HepG2 (cell line): ENCODE measurements around the gene AMOT. TPM values are rescaled to one million over a fixed set of nuclear protein-coding genes. Genes with fewer than 3 reads are reported as not detected.

Experiments
- ATAC-seq: fragments of 200-7000 bp; cut with Tn5 transposase; 3 replicates; pipeline ENCODE4 v1.9.1; 2020; ENCODE audit warnings: mild to moderate bottlenecking, moderate library complexity
- BruUV-seq: library from RNA; stranded (reverse); fragments of 400-500 nt; replicated peaks from 2 replicates; lab custom pipeline; 2021; lab: Mats Ljungman, UMichigan
- CTCF ChIA-PET: fragments of 300-600 bp; formaldehyde crosslinking; extraction: SDS; loops from one replicate; lab custom pipeline; 2021; ENCODE audit warnings: low total read pairs, inconsistent platforms, low intra/inter-chr PET ratio; lab: Yijun Ruan, JAX
- POLR2A ChIA-PET: fragments of 350-600 bp; sonication (Branson Sonifier 250); formaldehyde crosslinking; loops from one replicate; lab custom pipeline; 2020; ENCODE audit warnings: antibody characterized with exemption, inconsistent platforms; lab: Yijun Ruan, JAX
- DNase-seq: peaks from one replicate; pipeline ENCODE4 v3.0.0-alpha.2; 2015; ENCODE audit warnings: low spot score
- FAIRE-seq: peaks from 3 replicates; lab custom pipeline; 2011; peaks lifted over from hg19 to GRCh38; lab: Jason Lieb, UNC
- H2AFZ ChIP-seq: one replicate; pipeline ENCODE4 v1.6.1; 2011; ENCODE audit warnings: low read length, inconsistent platforms
- H3K27ac ChIP-seq: fragments of 300-600 bp; 3 replicates; pipeline ENCODE4 v1.8.0; 2011; ENCODE audit warnings: mixed run types, mild to moderate bottlenecking, mixed read lengths, low read length, inconsistent platforms; ENCODE audit not compliant: insufficient read depth; ENCODE audit errors: extremely low read length
- H3K27me3 ChIP-seq, 2 experiments: fragments of 200-600 bp in 1 of 2; 2 replicates in 1 of 2; 3 replicates in 1 of 2; pipeline versions ENCODE4 v1.6.0 to v1.8.0; 2011; ENCODE audit warnings: low read length in 2 of 2, mild to moderate bottlenecking in 2 of 2, moderate library complexity in 2 of 2, inconsistent platforms in 1 of 2; ENCODE audit not compliant: insufficient read depth in 2 of 2, control insufficient read depth in 1 of 2
- H3K36me3 ChIP-seq, 2 experiments: fragments of 200-600 bp in 1 of 2; replicated peaks in 1 of 2; 2 replicates in 1 of 2; 3 replicates in 1 of 2; pipeline versions ENCODE4 v1.5.1 to v1.8.0; 2011; ENCODE audit warnings: low read length in 2 of 2, inconsistent platforms in 1 of 2; ENCODE audit not compliant: insufficient read depth in 2 of 2, control insufficient read depth in 1 of 2
- H3K4me1 ChIP-seq: 2 replicates; pipeline ENCODE4 v1.5.1; 2012; ENCODE audit warnings: low read length, inconsistent platforms; ENCODE audit not compliant: insufficient read depth
- H3K4me2 ChIP-seq: 2 replicates; pipeline ENCODE4 v1.6.0; 2011; ENCODE audit warnings: low read depth, low read length, inconsistent platforms
- H3K4me3 ChIP-seq, 3 experiments: fragments of 200-600 bp in 1 of 3; sonication (generic), shearing (Covaris generic) in 1 of 3; replicated peaks in 1 of 3; 2 replicates each; pipeline ENCODE4 v1.5.1; 2011 to 2016; ENCODE audit warnings: low read length in 3 of 3, inconsistent platforms in 2 of 3, low read depth in 2 of 3, mild to moderate bottlenecking in 2 of 3, control low read depth in 1 of 3, mixed read lengths in 1 of 3; ENCODE audit not compliant: insufficient read depth in 1 of 3
- H3K79me2 ChIP-seq: one replicate; pipeline ENCODE4 v1.6.1; 2011; ENCODE audit warnings: low read length, inconsistent platforms; ENCODE audit not compliant: insufficient read depth
- H3K9ac ChIP-seq: 2 replicates; pipeline ENCODE4 v1.6.0; 2011; ENCODE audit warnings: mild to moderate bottlenecking, low read depth, low read length, inconsistent platforms; ENCODE audit not compliant: insufficient read depth
- H3K9me3 ChIP-seq: 2 replicates; pipeline ENCODE4 v1.5.1; 2012; ENCODE audit warnings: mild to moderate bottlenecking, low read length
- H4K20me1 ChIP-seq: 2 replicates; pipeline ENCODE4 v1.6.0; 2011; ENCODE audit warnings: inconsistent platforms, mild to moderate bottlenecking, low read length, moderate library complexity; ENCODE audit not compliant: insufficient read depth
- DPF2 ChIP-seq: sonication (generic); formaldehyde crosslinking; IDR thresholded peaks from 2 replicates; pipeline ENCODE4 v1.4.0; 2020; ENCODE audit warnings: mild to moderate bottlenecking, low read depth, missing genetic modification reagents, borderline replicate concordance
- HNRNPL ChIP-seq: fragments of 200-400 bp; formaldehyde crosslinking; IDR thresholded peaks from 2 replicates; pipeline ENCODE4 v1.6.1; 2017; ENCODE audit warnings: mild to moderate bottlenecking, low read depth, low read length
- MAFF ChIP-seq: IDR thresholded peaks from 2 replicates; pipeline ENCODE4 v1.6.1; 2011; ENCODE audit warnings: low read depth, low read length, improper control_type of control experiment
- SRSF4 ChIP-seq: fragments of 200-400 bp; formaldehyde crosslinking; IDR thresholded peaks from one replicate; pipeline ENCODE4 v1.6.1; 2018; ENCODE audit warnings: mild to moderate bottlenecking, low read depth, low read length, moderate library complexity; ENCODE audit not compliant: poor library complexity, severe bottlenecking
- TCF7 ChIP-seq: sonication (generic); IDR thresholded peaks from 2 replicates; pipeline ENCODE4 v1.6.1; 2016; ENCODE audit warnings: antibody characterized with exemption, low read depth
- ZMYM4 ChIP-seq: sonication (generic); formaldehyde crosslinking; IDR thresholded peaks from 2 replicates; pipeline ENCODE4 v1.8.1; 2023; ENCODE audit warnings: mild to moderate bottlenecking, missing genetic modification reagents
- ZNF225 ChIP-seq: sonication (generic); formaldehyde crosslinking; IDR thresholded peaks from 2 replicates; pipeline ENCODE4 v1.4.0; 2020; ENCODE audit warnings: mild to moderate bottlenecking, missing genetic modification reagents
- ZNF282 ChIP-seq: fragments of 450-650 bp; IDR thresholded peaks from 2 replicates; pipeline ENCODE4 v1.6.1; 2018; ENCODE audit not compliant: partially characterized antibody
- ZNF30 ChIP-seq: sonication (generic); formaldehyde crosslinking; IDR thresholded peaks from 2 replicates; pipeline ENCODE4 v1.5.0; 2020; ENCODE audit warnings: mild to moderate bottlenecking, missing genetic modification reagents
- ZNF44 ChIP-seq: sonication (generic); formaldehyde crosslinking; IDR thresholded peaks from 2 replicates; pipeline ENCODE4 v1.5.1; 2020; ENCODE audit warnings: mild to moderate bottlenecking, missing genetic modification reagents
- ZNF451 ChIP-seq: sonication (generic); formaldehyde crosslinking; IDR thresholded peaks from 2 replicates; pipeline ENCODE4 v1.5.0; 2020; ENCODE audit warnings: mild to moderate bottlenecking, missing genetic modification reagents
- ZNF510 ChIP-seq: sonication (generic); formaldehyde crosslinking; IDR thresholded peaks from 2 replicates; pipeline ENCODE4 v1.4.0; 2020; ENCODE audit warnings: low read depth, mild to moderate bottlenecking, missing genetic modification reagents
- ZNF792 ChIP-seq: IDR thresholded peaks from 2 replicates; pipeline ENCODE4 v1.6.1; 2016
- ZNF850 ChIP-seq: sonication (generic); formaldehyde crosslinking; conservative IDR thresholded peaks from 2 replicates; pipeline ENCODE4 v1.9.0; 2021; ENCODE audit warnings: mild to moderate bottlenecking, missing genetic modification reagents
- WGBS: methylation state at CpG from one replicate; pipeline ENCODE4 v1.1.6; 2017; ENCODE audit warnings: low lambda C conversion rate; 5-methylcytosine and 5-hydroxymethylcytosine counted together
- in situ Hi-C: cut with HindIII; loops from 2 replicates; pipeline ENCODE4 v1.10.0; 2017; ENCODE audit warnings: low pct_unique_long_range_greater_than_20kb; ENCODE audit not compliant: extremely low pct_ligation_motif_present
- intact Hi-C: fragments of 100-400 bp; cut with micrococcal nuclease; formaldehyde crosslinking; loops from one replicate; pipeline ENCODE4 v1.10.0; 2022; ENCODE audit not compliant: unreplicated experiment
- polyA plus RNA-seq, 8 experiments: library from polyadenylated mRNA; depleted of rRNA in 3 of 8; stranded (reverse) in 7 of 8; unstranded in 1 of 8; fragments of >200 nt; fragmentation: Illumina TruSeq in 4 of 8; extraction: Trizol in 4 of 8; gene quantifications; 2 replicates each; pipeline versions ENCODE4 v1.2.1 to v1.2.3, GENCODE V29; 2011 to 2016; ENCODE audit warnings: low read depth in 4 of 8, missing spikeins in 1 of 8, mixed read lengths in 1 of 8; ENCODE audit not compliant: insufficient read depth in 1 of 8
- total RNA-seq, 5 experiments: library from RNA; depleted of rRNA; stranded (reverse); fragments of >200 nt; fragmentation: Illumina TruSeq; extraction: Trizol; gene quantifications; 2 replicates each; pipeline ENCODE4 v1.2.3, GENCODE V29; 2016; ENCODE audit warnings: low read depth in 1 of 5
- TF ChIP-seq, protein P1 (sequence below): sonication (generic); formaldehyde crosslinking; IDR thresholded peaks from 2 replicates; pipeline ENCODE4 v1.5.0; 2020; ENCODE audit warnings: missing genetic modification reagents

The AMOT gene
- total and polyA plus RNA-seq, 2 of the 13 experiments (the other 11 are each of a cell fraction or from before 2014, with no cell fraction given) = 0.13 to 0.91 TPM

DNA sequence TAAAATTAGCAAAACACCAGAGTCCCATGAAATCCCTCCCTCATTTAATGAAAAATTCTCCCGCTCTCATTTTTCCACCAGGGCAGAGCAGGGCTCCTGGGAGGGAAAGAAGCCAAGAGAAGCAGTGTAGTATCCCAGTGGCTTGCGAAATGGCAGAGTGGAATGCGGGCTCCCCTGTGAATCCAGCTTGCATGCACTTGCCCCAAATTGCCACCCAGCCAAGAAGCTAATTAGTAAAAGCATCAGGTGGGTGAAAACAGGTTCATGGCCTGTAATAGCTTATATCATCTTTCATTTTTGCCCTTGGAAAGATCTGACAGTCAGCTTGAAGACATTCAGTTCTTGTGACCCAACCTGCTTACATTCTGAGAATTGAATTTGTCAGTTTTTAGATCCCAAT lies 10.1 kb downstream of the AMOT start:
- FAIRE-seq = no peak
- no peak for TF ChIP-seq ZNF30 (CRISPR knock-in tag)
- TF ChIP-seq MAFF = no peak
- no peak for TF ChIP-seq SRSF4
- no peak for TF ChIP-seq ZNF451 (CRISPR knock-in tag)
- TF ChIP-seq ZNF510 (CRISPR knock-in tag) = no peak
- TF ChIP-seq, protein P1, sequence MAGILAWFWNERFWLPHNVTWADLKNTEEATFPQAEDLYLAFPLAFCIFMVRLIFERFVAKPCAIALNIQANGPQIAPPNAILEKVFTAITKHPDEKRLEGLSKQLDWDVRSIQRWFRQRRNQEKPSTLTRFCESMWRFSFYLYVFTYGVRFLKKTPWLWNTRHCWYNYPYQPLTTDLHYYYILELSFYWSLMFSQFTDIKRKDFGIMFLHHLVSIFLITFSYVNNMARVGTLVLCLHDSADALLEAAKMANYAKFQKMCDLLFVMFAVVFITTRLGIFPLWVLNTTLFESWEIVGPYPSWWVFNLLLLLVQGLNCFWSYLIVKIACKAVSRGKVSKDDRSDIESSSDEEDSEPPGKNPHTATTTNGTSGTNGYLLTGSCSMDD (CRISPR knock-in tag) = no peak
- TF ChIP-seq ZNF850 = no peak
- no peak for TF ChIP-seq ZNF792 (CRISPR knock-in tag)
- no peak for TF ChIP-seq ZNF44 (CRISPR knock-in tag)
- TF ChIP-seq ZMYM4 (CRISPR knock-in tag) = no peak
- no peak for TF ChIP-seq DPF2 (CRISPR knock-in tag)
- TF ChIP-seq HNRNPL = no peak
- no peak for TF ChIP-seq ZNF282
- no peak for TF ChIP-seq ZNF225 (CRISPR knock-in tag)
- TF ChIP-seq TCF7 = no peak
- no peak overlapping the region for H2AFZ ChIP-seq
- H3K4me3 ChIP-seq = no peak overlapping the region
- in situ Hi-C loops = no loop called here
- no peaks in the 10 kb centered on the region for H3K79me2 ChIP-seq
- ATAC-seq = no peak
- 66% methylated on average over 3 of the region's 3 CpGs for WGBS
- intact Hi-C loops = no loop called here
- DNase-seq = no peak
- no peak overlapping the region for H3K27ac ChIP-seq
- H3K27me3 ChIP-seq = no peaks in the 10 kb centered on the region
- no peak overlapping the region for H3K9ac ChIP-seq
- no peak overlapping the region for H3K4me2 ChIP-seq
- H3K36me3 ChIP-seq = no peaks in the 10 kb centered on the region
- H3K4me1 ChIP-seq = no peaks in the 10 kb centered on the region
- POLR2A ChIA-PET = no interaction called here
- no TSS peak for BruUV-seq
- H3K9me3 ChIP-seq = no peaks in the 10 kb centered on the region
- CTCF ChIA-PET = no interaction called here
- H4K20me1 ChIP-seq = no peaks in the 10 kb centered on the region
